CD4-positive, alpha-beta memory T cell (primary cell): ENCODE results near the gene PLXNA4. TPM values are rescaled to one million over a fixed set of nuclear protein-coding genes. Genes with fewer than 3 reads are reported as not detected.
A peak's percentile ranks its signal among the peaks of the same experiment; 100 is the strongest.

ENCODE experiments used
- CTCF ChIA-PET: fragments of 350-600 bp; sonication (Branson Sonifier 250); formaldehyde crosslinking; loops from one replicate; lab custom pipeline; 2021; ENCODE audit warnings: inconsistent platforms; ENCODE audit not compliant: partially characterized antibody; lab: Charles Lee
- POLR2A ChIA-PET: fragments of 350-600 bp; sonication (Branson Sonifier 250); formaldehyde crosslinking; loops from one replicate; lab custom pipeline; 2021; ENCODE audit not compliant: partially characterized antibody; lab: Charles Lee
- DNase-seq, 5 donors: peaks; one replicate each; pipeline versions ENCODE4 v3.0.0 to v3.0.0-alpha.2; 2020 to 2022; ENCODE audit warnings: mixed read lengths in 1 of 5
- H3K27ac ChIP-seq: one replicate; pipeline ENCODE4 v1.7.0; 2013; ENCODE audit warnings: low read depth, low read length
- H3K27me3 ChIP-seq: 2 replicates; pipeline ENCODE4 v1.7.0; 2013; ENCODE audit warnings: mild to moderate bottlenecking, low read length, moderate library complexity; ENCODE audit not compliant: insufficient read depth
- H3K36me3 ChIP-seq: 2 replicates; pipeline ENCODE4 v1.7.0; 2013; ENCODE audit warnings: mild to moderate bottlenecking, low read length, moderate library complexity; ENCODE audit not compliant: insufficient read depth
- H3K4me1 ChIP-seq: 2 replicates; pipeline ENCODE4 v1.7.0; 2013; ENCODE audit warnings: mild to moderate bottlenecking, low read length, moderate library complexity; ENCODE audit not compliant: insufficient read depth
- H3K4me3 ChIP-seq, 2 donors: one replicate each; pipeline ENCODE4 v1.7.0; 2013; ENCODE audit warnings: low read length in 2 of 2, mild to moderate bottlenecking in 1 of 2
- H3K9me3 ChIP-seq, 2 donors: one replicate each; pipeline ENCODE4 v1.7.0; 2013; ENCODE audit warnings: low read length in 2 of 2, control low read depth in 1 of 2; ENCODE audit not compliant: control insufficient read depth in 1 of 2
- H3K27ac Mint-ChIP-seq, 7 donors: one replicate each; pipeline ENCODE4 v1.8.0; 2020 to 2021; ENCODE audit warnings: mixed read lengths in 7 of 7, mild to moderate bottlenecking in 6 of 7, inconsistent platforms in 3 of 7, moderate library complexity in 3 of 7
- H3K27me3 Mint-ChIP-seq, 2 donors: one replicate each; pipeline ENCODE4 v1.8.0; 2020 to 2021; ENCODE audit warnings: mixed read lengths in 2 of 2
- H3K36me3 Mint-ChIP-seq, 2 donors: one replicate each; pipeline ENCODE4 v1.8.0; 2020 to 2021; ENCODE audit warnings: mixed read lengths in 2 of 2, inconsistent platforms in 1 of 2, mild to moderate bottlenecking in 1 of 2
- H3K4me1 Mint-ChIP-seq, 4 donors: one replicate each; pipeline ENCODE4 v1.8.0; 2020 to 2021; ENCODE audit warnings: mixed read lengths in 4 of 4, mild to moderate bottlenecking in 1 of 4
- H3K4me3 Mint-ChIP-seq, 8 donors: one replicate each; pipeline ENCODE4 v1.8.0; 2020 to 2021; ENCODE audit warnings: mixed read lengths in 8 of 8, mild to moderate bottlenecking in 7 of 8, moderate library complexity in 6 of 8, inconsistent platforms in 3 of 8
- H3K9me3 Mint-ChIP-seq, 8 donors: one replicate each; pipeline ENCODE4 v1.8.0; 2020 to 2021; ENCODE audit warnings: mixed read lengths in 8 of 8, mild to moderate bottlenecking in 5 of 8, inconsistent platforms in 3 of 8, moderate library complexity in 1 of 8
- intact Hi-C: fragments of 100-400 bp; cut with micrococcal nuclease; formaldehyde crosslinking; loops from one replicate; pipeline ENCODE4 v1.15.1; 2023
- polyA plus RNA-seq, 2 donors: library from polyadenylated mRNA; unstranded; fragments of 300-500 nt; fragmentation: Illumina TruSeq; gene quantifications; one replicate each; pipeline ENCODE4 v1.2.3, GENCODE V29; 2021
- total RNA-seq, 2 experiments: library from RNA; stranded (reverse); gene quantifications; one replicate each; pipeline ENCODE4 v1.2.3, GENCODE V29; 2021

The PLXNA4 gene
- total and polyA plus RNA-seq, 4 experiments from 2014 or later, result 0.06 to 0.94 (median 0.58) TPM

- H3K27me3 ChIP-seq, result no peaks in the 10 kb centered on the region
- Mint-ChIP-seq H3K36me3 (no peaks in the 10 kb centered on the region), H3K27me3 (peaks cover 0 to 5% of the 10 kb centered on the region in 2 donors), H3K27ac (no peak overlapping the region), H3K4me3 (no peak overlapping the region), H3K9me3 (no peaks in the 10 kb centered on the region), H3K4me1 (peaks cover 13 to 39% (median 28%) of the 10 kb centered on the region in 4 donors)
- DNase-seq, result no peak
- H3K27ac ChIP-seq, result no peak overlapping the region
- POLR2A ChIA-PET, result no interaction called here
- H3K4me3 ChIP-seq, result no peak overlapping the region
- intact Hi-C loops, result no loop called here
- CTCF ChIA-PET, result no interaction called here
- no peaks in the 10 kb centered on the region for H3K9me3 ChIP-seq
- H3K36me3 ChIP-seq, result no peaks in the 10 kb centered on the region
- peaks cover 30% of the 10 kb centered on the region for H3K4me1 ChIP-seq
These were observed 93.4 kb downstream of the PLXNA4 start for GRCh38 chr7:132482866-132483265.

GRCh38 chr7:132480534-132480933 is 95.7 kb downstream of the PLXNA4 start:
- Histone ChIP-seq H3K27ac (no peak overlapping the region), H3K4me3 (no peak overlapping the region), H3K9me3 (no peaks in the 10 kb centered on the region), H3K4me1 (peaks cover 10% of the 10 kb centered on the region), H3K36me3 (no peaks in the 10 kb centered on the region), H3K27me3 (no peaks in the 10 kb centered on the region)
- Mint-ChIP-seq H3K4me1 (peaks cover 6 to 18% (median 12%) of the 10 kb centered on the region in 4 donors), H3K27ac (no peak overlapping the region), H3K4me3 (no peak overlapping the region), H3K9me3 (no peaks in the 10 kb centered on the region), H3K27me3 (no peaks in the 10 kb centered on the region), H3K36me3 (no peaks in the 10 kb centered on the region)
- no peak for DNase-seq
- POLR2A ChIA-PET, result interaction anchor here (0.7 kb wide), 1 partner anchor 33 kb away, joined by 3 read pairs; no protein-coding TSS in a partner anchor
- CTCF ChIA-PET, result no interaction called here
- intact Hi-C loops, result no loop called here

GRCh38 chr7:132476541-132476940 is 99.7 kb downstream of the PLXNA4 start:
- no peak overlapping the region for H3K4me3 ChIP-seq
- no peak for DNase-seq
- CTCF ChIA-PET, result interaction anchor here (1.0 kb wide), 1 partner anchor 1663 kb away, joined by 3 read pairs; no protein-coding TSS in a partner anchor
- H3K27ac ChIP-seq, result no peak overlapping the region
- H3K4me1 ChIP-seq, result peaks cover 13% of the 10 kb centered on the region
- intact Hi-C loops, result loop anchor here (10.0 kb wide), 1 partner anchor 98 kb away; the partner anchor contains the start of gene PLXNA4
- H3K9me3 ChIP-seq, result no peaks in the 10 kb centered on the region
- no peaks in the 10 kb centered on the region for H3K36me3 ChIP-seq
- Mint-ChIP-seq H3K9me3 (no peaks in the 10 kb centered on the region), H3K4me1 (peaks cover 8 to 17% (median 12%) of the 10 kb centered on the region in 4 donors), H3K27ac (no peak overlapping the region), H3K4me3 (no peak overlapping the region), H3K27me3 (peaks cover 2 to 3% of the 10 kb centered on the region in 2 donors), H3K36me3 (no peaks in the 10 kb centered on the region)
- H3K27me3 ChIP-seq, result no peaks in the 10 kb centered on the region
- POLR2A ChIA-PET, result no interaction called here

- Histone ChIP-seq H3K4me1 (peaks cover 13% of the 10 kb centered on the region), H3K36me3 (no peaks in the 10 kb centered on the region), H3K27me3 (no peaks in the 10 kb centered on the region), H3K9me3 (no peaks in the 10 kb centered on the region), H3K27ac (no peak overlapping the region), H3K4me3 (no peak overlapping the region)
- Mint-ChIP-seq H3K4me1 (peaks cover 8 to 19% (median 14%) of the 10 kb centered on the region in 4 donors), H3K9me3 (no peaks in the 10 kb centered on the region), H3K36me3 (no peaks in the 10 kb centered on the region), H3K27ac (no peak overlapping the region), H3K27me3 (peaks cover 2 to 3% of the 10 kb centered on the region in 2 donors), H3K4me3 (no peak overlapping the region)
- DNase-seq, result no peak
- ChIA-PET POLR2A (interaction anchor here (1.1 kb wide), 1 partner anchor 23 kb away, joined by 3 read pairs; no protein-coding TSS in a partner anchor), CTCF (no interaction called here)
- intact Hi-C loops, result loop anchor here (2.0 to 10.0 kb wide), 2 partner anchors 45 to 99 kb away; partner anchors contain the start of gene PLXNA4
These were observed 100.6 kb downstream of the PLXNA4 start for GRCh38 chr7:132475669-132476116.

- Mint-ChIP-seq H3K27ac (no peak overlapping the region), H3K4me1 (peaks cover 8 to 19% (median 14%) of the 10 kb centered on the region in 4 donors), H3K9me3 (no peaks in the 10 kb centered on the region), H3K27me3 (peaks cover 2 to 3% of the 10 kb centered on the region in 2 donors), H3K36me3 (no peaks in the 10 kb centered on the region), H3K4me3 (no peak overlapping the region)
- intact Hi-C loops, result loop anchor here (2.0 to 10.0 kb wide), 2 partner anchors 44 to 100 kb away; partner anchors contain the start of gene PLXNA4
- H3K27me3 ChIP-seq, result no peaks in the 10 kb centered on the region
- ChIA-PET CTCF (interaction anchor here (0.9 to 1.2 kb wide), 3 partner anchors 11 to 46 kb away, joined by 3 to 4 read pairs (median 4); no protein-coding TSS in a partner anchor), POLR2A (interaction anchor here (1.1 kb wide), 1 partner anchor 24 kb away, joined by 3 read pairs; no protein-coding TSS in a partner anchor)
- H3K36me3 ChIP-seq, result no peaks in the 10 kb centered on the region
- peaks cover 13% of the 10 kb centered on the region for H3K4me1 ChIP-seq
- no peak for DNase-seq
- no peaks in the 10 kb centered on the region for H3K9me3 ChIP-seq
- no peak overlapping the region for H3K27ac ChIP-seq
- no peak overlapping the region for H3K4me3 ChIP-seq
These were observed 101.1 kb downstream of the PLXNA4 start for GRCh38 chr7:132475037-132475668.

- no peaks in the 10 kb centered on the region for H3K9me3 Mint-ChIP-seq
- no peaks in the 10 kb centered on the region for H3K36me3 Mint-ChIP-seq
- H3K4me3 Mint-ChIP-seq, result peak overlapping the region in 1 of 8 donors; percentile 53
- DNase-seq, result no peak
- no peaks in the 10 kb centered on the region for H3K27me3 ChIP-seq
- intact Hi-C loops, result loop anchor here (10.0 kb wide), 1 partner anchor 102 kb away; the partner anchor contains the start of gene PLXNA4
- H3K4me3 ChIP-seq, result no peak overlapping the region
- peaks cover 13% of the 10 kb centered on the region for H3K4me1 ChIP-seq
- H3K27me3 Mint-ChIP-seq, result peaks cover 2 to 3% of the 10 kb centered on the region in 2 donors
- H3K27ac Mint-ChIP-seq, result no peak overlapping the region
- POLR2A ChIA-PET, result no interaction called here
- CTCF ChIA-PET, result interaction anchor here (2.1 kb wide), 1 partner anchor 78 kb away, joined by 8 read pairs; no protein-coding TSS in a partner anchor
- H3K27ac ChIP-seq, result no peak overlapping the region
- peaks cover 8 to 19% (median 14%) of the 10 kb centered on the region in 4 donors for H3K4me1 Mint-ChIP-seq
- H3K9me3 ChIP-seq, result no peaks in the 10 kb centered on the region
- H3K36me3 ChIP-seq, result no peaks in the 10 kb centered on the region
These were observed 103.7 kb downstream of the PLXNA4 start for GRCh38 chr7:132472463-132473120.

- no peak overlapping the region for H3K27ac ChIP-seq
- ChIA-PET POLR2A (no interaction called here), CTCF (no interaction called here)
- intact Hi-C loops, result loop anchor here (10.0 kb wide), 1 partner anchor 103 kb away; the partner anchor contains the start of gene PLXNA4
- H3K27me3 ChIP-seq, result no peaks in the 10 kb centered on the region
- DNase-seq, result no peak
- peaks cover 4 to 5% of the 10 kb centered on the region in 2 donors for H3K27me3 Mint-ChIP-seq
- no peaks in the 10 kb centered on the region for H3K36me3 Mint-ChIP-seq
- no peaks in the 10 kb centered on the region for H3K9me3 Mint-ChIP-seq
- no peaks in the 10 kb centered on the region for H3K36me3 ChIP-seq
- peaks cover 13% of the 10 kb centered on the region for H3K4me1 ChIP-seq
- H3K4me3 Mint-ChIP-seq, result peak overlapping the region in 2 of 8 donors; percentile 0 to 29
- no peaks in the 10 kb centered on the region for H3K9me3 ChIP-seq
- peak overlapping the region in 3 of 7 donors; percentile 22 to 71 (median 25) for H3K27ac Mint-ChIP-seq
- no peak overlapping the region for H3K4me3 ChIP-seq
- peaks cover 8 to 19% (median 14%) of the 10 kb centered on the region in 4 donors for H3K4me1 Mint-ChIP-seq
These were observed 104.8 kb downstream of the PLXNA4 start for GRCh38 chr7:132471515-132471914.
